ENCODE measurements around the gene VPS11. TPM values are rescaled to one million over a fixed set of nuclear protein-coding genes. Genes with fewer than 3 reads are reported as not detected.

The VPS11 gene
- total RNA-seq, 1 experiment from 2014 or later: 17.5 TPM

- peak; percentile 96 for DNase-seq
- Histone ChIP-seq H3K27me3 (ENCODE audit: control insufficient read depth, insufficient read depth, low read length) (no peaks in the 10 kb centered on the region), H3K4me3 (ENCODE audit: insufficient read depth, low read depth, low read length) (peak within 1 kb of the TSS; percentile 94), H3K36me3 (replicated peaks; ENCODE audit: control insufficient read depth, insufficient read depth, low read length) (peaks cover 3% of the 10 kb centered on the region)
Measured at GRCh38 chr11:119084663-119085436, 17.2 kb downstream of the VPS11 start, which contains the start of gene HMBS. HMBS (plus strand) TSS chr11:119084881; CDS start chr11:119085034, 153 bp downstream.

- H3K36me3 ChIP-seq (replicated peaks; ENCODE audit: control insufficient read depth, insufficient read depth, low read length): peaks cover 3% of the 10 kb centered on the region
- H3K27me3 ChIP-seq (ENCODE audit: control insufficient read depth, insufficient read depth, low read length): no peaks in the 10 kb centered on the region
- no peak for DNase-seq
- H3K4me3 ChIP-seq (ENCODE audit: insufficient read depth, low read depth, low read length): peak overlapping the region; percentile 94
Measured at GRCh38 chr11:119085437-119085847, 17.8 kb downstream of the VPS11 start.

GRCh38 chr11:119087123-119087522, 19.5 kb downstream of the VPS11 start:
- peaks cover 5% of the 10 kb centered on the region for H3K36me3 ChIP-seq (replicated peaks; ENCODE audit: control insufficient read depth, insufficient read depth, low read length)
- H3K4me3 ChIP-seq (ENCODE audit: insufficient read depth, low read depth, low read length): no peak overlapping the region
- no peaks in the 10 kb centered on the region for H3K27me3 ChIP-seq (ENCODE audit: control insufficient read depth, insufficient read depth, low read length)
- DNase-seq: no peak

GRCh38 chr11:119087747-119088241, 20.2 kb downstream of the VPS11 start:
- Histone ChIP-seq H3K27me3 (ENCODE audit: control insufficient read depth, insufficient read depth, low read length) (no peaks in the 10 kb centered on the region), H3K4me3 (ENCODE audit: insufficient read depth, low read depth, low read length) (no peak overlapping the region), H3K36me3 (replicated peaks; ENCODE audit: control insufficient read depth, insufficient read depth, low read length) (peaks cover 8% of the 10 kb centered on the region)
- no peak for DNase-seq

GRCh38 chr11:119088406-119088805, 20.8 kb downstream of the VPS11 start:
- Histone ChIP-seq H3K4me3 (ENCODE audit: insufficient read depth, low read depth, low read length) (no peak overlapping the region), H3K36me3 (replicated peaks; ENCODE audit: control insufficient read depth, insufficient read depth, low read length) (peaks cover 13% of the 10 kb centered on the region), H3K27me3 (ENCODE audit: control insufficient read depth, insufficient read depth, low read length) (no peaks in the 10 kb centered on the region)
- DNase-seq: no peak

- Histone ChIP-seq H3K36me3 (replicated peaks; ENCODE audit: control insufficient read depth, insufficient read depth, low read length) (peaks cover 13% of the 10 kb centered on the region), H3K27me3 (ENCODE audit: control insufficient read depth, insufficient read depth, low read length) (no peaks in the 10 kb centered on the region), H3K4me3 (ENCODE audit: insufficient read depth, low read depth, low read length) (no peak overlapping the region)
- no peak for DNase-seq
Measured at GRCh38 chr11:119089319-119089718, 21.7 kb downstream of the VPS11 start.

- Histone ChIP-seq H3K36me3 (replicated peaks; ENCODE audit: control insufficient read depth, insufficient read depth, low read length) (peaks cover 13% of the 10 kb centered on the region), H3K4me3 (ENCODE audit: insufficient read depth, low read depth, low read length) (no peak overlapping the region), H3K27me3 (ENCODE audit: control insufficient read depth, insufficient read depth, low read length) (no peaks in the 10 kb centered on the region)
- no peak for DNase-seq
Measured at GRCh38 chr11:119091178-119091577, 23.6 kb downstream of the VPS11 start.

- H3K4me3 ChIP-seq (ENCODE audit: insufficient read depth, low read depth, low read length): peak overlapping the region; percentile 98
- peaks cover 19% of the 10 kb centered on the region for H3K36me3 ChIP-seq (replicated peaks; ENCODE audit: control insufficient read depth, insufficient read depth, low read length)
- no peaks in the 10 kb centered on the region for H3K27me3 ChIP-seq (ENCODE audit: control insufficient read depth, insufficient read depth, low read length)
- DNase-seq: no peak
Measured at GRCh38 chr11:119091966-119092879, 24.6 kb downstream of the VPS11 start.

GRCh38 chr11:119092880-119093842, 25.5 kb downstream of the VPS11 start:
- Histone ChIP-seq H3K27me3 (ENCODE audit: control insufficient read depth, insufficient read depth, low read length) (no peaks in the 10 kb centered on the region), H3K36me3 (replicated peaks; ENCODE audit: control insufficient read depth, insufficient read depth, low read length) (peaks cover 28% of the 10 kb centered on the region), H3K4me3 (ENCODE audit: insufficient read depth, low read depth, low read length) (peak overlapping the region; percentile 98)
- no peak for DNase-seq

GRCh38 chr11:119093942-119094815, 26.6 kb downstream of the VPS11 start:
- peaks cover 30% of the 10 kb centered on the region for H3K36me3 ChIP-seq (replicated peaks; ENCODE audit: control insufficient read depth, insufficient read depth, low read length)
- peak; percentile 60 for DNase-seq
- H3K4me3 ChIP-seq (ENCODE audit: insufficient read depth, low read depth, low read length): peak overlapping the region; percentile 98

GRCh38 chr11:119094816-119095065, 27.1 kb downstream of the VPS11 start:
- DNase-seq: peak; percentile 82

More at GRCh38 chr11:119093942-119094815, 26.6 kb downstream of the VPS11 start:
- H3K27me3 ChIP-seq (ENCODE audit: control insufficient read depth, insufficient read depth, low read length): no peaks in the 10 kb centered on the region

GRCh38 chr11:119095066-119095880, 27.7 kb downstream of the VPS11 start:
- peak overlapping the region; percentile 98 for H3K4me3 ChIP-seq (ENCODE audit: insufficient read depth, low read depth, low read length)
- no peaks in the 10 kb centered on the region for H3K27me3 ChIP-seq (ENCODE audit: control insufficient read depth, insufficient read depth, low read length)
- H3K36me3 ChIP-seq (replicated peaks; ENCODE audit: control insufficient read depth, insufficient read depth, low read length): peaks cover 32% of the 10 kb centered on the region
- peak; percentile 99 for DNase-seq

More at GRCh38 chr11:119094816-119095065, 27.1 kb downstream of the VPS11 start:
- Histone ChIP-seq H3K36me3 (replicated peaks; ENCODE audit: control insufficient read depth, insufficient read depth, low read length) (peaks cover 32% of the 10 kb centered on the region), H3K4me3 (ENCODE audit: insufficient read depth, low read depth, low read length) (peak overlapping the region; percentile 98), H3K27me3 (ENCODE audit: control insufficient read depth, insufficient read depth, low read length) (no peaks in the 10 kb centered on the region)

Data from H7 (cell line).